Upper lobe of right lung (tissue), 1 donor: ENCODE results near the gene SERPINA9. TPM values are rescaled to one million over a fixed set of nuclear protein-coding genes. Genes with fewer than 3 reads are reported as not detected.

Experiments used
- ATAC-seq: fragments of 200-7000 bp; cut with Tn5 transposase; one replicate; pipeline ENCODE4 v1.9.1; 2020; ENCODE audit warnings: mild to moderate bottlenecking, moderate library complexity
- DNase-seq: peaks from one replicate; pipeline ENCODE4 v3.0.0-alpha.2; 2020
- H3K27ac ChIP-seq: fragments of 200-600 bp; one replicate; pipeline ENCODE4 v1.8.0; 2022
- H3K27me3 ChIP-seq: fragments of 200-600 bp; one replicate; pipeline ENCODE4 v1.8.0; 2022; ENCODE audit warnings: mild to moderate bottlenecking
- H3K36me3 ChIP-seq: fragments of 200-600 bp; one replicate; pipeline ENCODE4 v1.8.0; 2022
- H3K4me1 ChIP-seq: fragments of 200-600 bp; one replicate; pipeline ENCODE4 v1.8.0; 2022
- H3K4me3 ChIP-seq: fragments of 200-600 bp; one replicate; pipeline ENCODE4 v1.8.0; 2022; ENCODE audit warnings: mild to moderate bottlenecking
- H3K9me3 ChIP-seq: fragments of 200-600 bp; one replicate; pipeline ENCODE4 v1.8.0; 2022
- CTCF ChIP-seq: fragments of 200-600 bp; IDR thresholded peaks from one replicate; pipeline ENCODE4 v1.8.0; 2022; ENCODE audit warnings: antibody characterized with exemption
- intact Hi-C: fragments of 100-400 bp; cut with DNase I; formaldehyde crosslinking; loops from one replicate; pipeline ENCODE4 v1.11.0; 2022
- total RNA-seq: library from RNA; stranded (reverse); fragmentation: NEBNext Ultra II Directional; extraction: Animal tissue kit (Norgen Biotek cat#: 25700); gene quantifications from one replicate; pipeline ENCODE4 v1.2.1, GENCODE V29; 2021
- donor health status: DM: no; HTN: yes; CAD: no; lungs with severe emphysema.

Gene SERPINA9
- total RNA-seq, 1 donor from 2014 or later, result not detected

GRCh38 chr14:94439453-94440057, 36.4 kb downstream of the SERPINA9 start:
- TF ChIP-seq CTCF, result no peak
- intact Hi-C loops, result no loop called here
- Histone ChIP-seq H3K4me3 (no peak overlapping the region), H3K36me3 (no peaks in the 10 kb centered on the region), H3K27ac (no peak overlapping the region), H3K9me3 (no peaks in the 10 kb centered on the region), H3K4me1 (no peaks in the 10 kb centered on the region), H3K27me3 (peaks cover 17% of the 10 kb centered on the region)
- no peak for DNase-seq
- ATAC-seq, result no peak

GRCh38 chr14:94428610-94429009, 47.4 kb downstream of the SERPINA9 start:
- Histone ChIP-seq H3K27me3 (no peaks in the 10 kb centered on the region), H3K9me3 (no peaks in the 10 kb centered on the region), H3K36me3 (no peaks in the 10 kb centered on the region), H3K4me1 (no peaks in the 10 kb centered on the region), H3K4me3 (no peak overlapping the region), H3K27ac (no peak overlapping the region)
- ATAC-seq, result no peak
- intact Hi-C loops, result no loop called here
- no peak for TF ChIP-seq CTCF
- no peak for DNase-seq

GRCh38 chr14:94427016-94427613, 48.9 kb downstream of the SERPINA9 start:
- no peak overlapping the region for H3K27ac ChIP-seq
- no peaks in the 10 kb centered on the region for H3K27me3 ChIP-seq
- ATAC-seq (no peak), DNase-seq (no peak)
- H3K9me3 ChIP-seq, result no peaks in the 10 kb centered on the region
- no peak for TF ChIP-seq CTCF
- no peaks in the 10 kb centered on the region for H3K36me3 ChIP-seq
- intact Hi-C loops, result no loop called here
- H3K4me1 ChIP-seq, result no peaks in the 10 kb centered on the region
- no peak overlapping the region for H3K4me3 ChIP-seq

GRCh38 chr14:94426526-94426925, 49.5 kb downstream of the SERPINA9 start:
- no peak overlapping the region for H3K4me3 ChIP-seq
- TF ChIP-seq CTCF, result no peak
- DNase-seq (no peak), ATAC-seq (no peak)
- no peaks in the 10 kb centered on the region for H3K36me3 ChIP-seq
- H3K9me3 ChIP-seq, result no peaks in the 10 kb centered on the region
- intact Hi-C loops, result no loop called here
- H3K4me1 ChIP-seq, result no peaks in the 10 kb centered on the region
- no peaks in the 10 kb centered on the region for H3K27me3 ChIP-seq
- no peak overlapping the region for H3K27ac ChIP-seq

- no peak for TF ChIP-seq CTCF
- Histone ChIP-seq H3K27ac (no peak overlapping the region), H3K27me3 (no peaks in the 10 kb centered on the region), H3K4me1 (no peaks in the 10 kb centered on the region), H3K36me3 (no peaks in the 10 kb centered on the region), H3K9me3 (no peaks in the 10 kb centered on the region), H3K4me3 (no peak overlapping the region)
- ATAC-seq (no peak), DNase-seq (no peak)
- intact Hi-C loops, result no loop called here
Measured at GRCh38 chr14:94424371-94424770, 51.6 kb downstream of the SERPINA9 start.
